DOHH2 (cell line): ENCODE data around the gene SLC34A3.

Source experiments
- EZH2phosphoT487 ChIP-seq: fragments of 200-600 bp; sonication (generic); IDR thresholded peaks from 2 replicates; pipeline ENCODE4 v1.6.1; 2017; ENCODE audit warnings: borderline replicate concordance, mild to moderate bottlenecking, antibody characterized with exemption, low read length, moderate library complexity, mixed read lengths
- TF ChIP-seq, protein P1 (sequence below): fragments of 200-600 bp; sonication (generic); IDR thresholded peaks from one replicate; pipeline ENCODE4 v1.5.1; 2014; ENCODE audit warnings: antibody characterized with exemption, mild to moderate bottlenecking, low read depth, low read length; ENCODE audit not compliant: poor library complexity, severe bottlenecking

DNA sequence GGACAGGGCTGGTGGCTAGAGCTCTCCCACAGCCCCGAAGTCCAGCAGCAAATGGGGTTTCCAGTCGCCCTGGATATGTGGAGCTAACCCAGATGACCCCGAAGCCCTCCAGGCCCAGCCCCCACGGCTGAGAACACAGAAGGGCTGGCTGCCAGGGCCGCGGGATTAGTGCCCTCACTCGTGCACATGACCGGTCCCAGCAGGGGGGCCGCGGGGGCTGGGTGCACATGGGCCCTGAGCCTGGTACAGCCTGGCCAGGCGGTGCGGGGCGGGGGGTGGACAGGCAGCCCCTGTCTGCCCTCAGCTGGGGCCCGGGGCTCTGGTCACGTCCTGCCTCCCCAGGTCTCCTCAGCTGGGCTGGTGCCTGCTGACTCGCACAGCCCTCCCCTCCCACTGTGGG lies 36.3 kb upstream of the SLC34A3 start:
- TF ChIP-seq, protein P1, sequence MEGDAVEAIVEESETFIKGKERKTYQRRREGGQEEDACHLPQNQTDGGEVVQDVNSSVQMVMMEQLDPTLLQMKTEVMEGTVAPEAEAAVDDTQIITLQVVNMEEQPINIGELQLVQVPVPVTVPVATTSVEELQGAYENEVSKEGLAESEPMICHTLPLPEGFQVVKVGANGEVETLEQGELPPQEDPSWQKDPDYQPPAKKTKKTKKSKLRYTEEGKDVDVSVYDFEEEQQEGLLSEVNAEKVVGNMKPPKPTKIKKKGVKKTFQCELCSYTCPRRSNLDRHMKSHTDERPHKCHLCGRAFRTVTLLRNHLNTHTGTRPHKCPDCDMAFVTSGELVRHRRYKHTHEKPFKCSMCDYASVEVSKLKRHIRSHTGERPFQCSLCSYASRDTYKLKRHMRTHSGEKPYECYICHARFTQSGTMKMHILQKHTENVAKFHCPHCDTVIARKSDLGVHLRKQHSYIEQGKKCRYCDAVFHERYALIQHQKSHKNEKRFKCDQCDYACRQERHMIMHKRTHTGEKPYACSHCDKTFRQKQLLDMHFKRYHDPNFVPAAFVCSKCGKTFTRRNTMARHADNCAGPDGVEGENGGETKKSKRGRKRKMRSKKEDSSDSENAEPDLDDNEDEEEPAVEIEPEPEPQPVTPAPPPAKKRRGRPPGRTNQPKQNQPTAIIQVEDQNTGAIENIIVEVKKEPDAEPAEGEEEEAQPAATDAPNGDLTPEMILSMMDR: no peak
- no peak for TF ChIP-seq EZH2phosphoT487
